NCI-H2171 treated with DMSO at 0.1 percent for 48 hours (cell line): ENCODE measurements around the gene PUM2.
A peak's percentile ranks its signal among the peaks of the same experiment; 100 is the strongest.
"Not testable (repeated sequence)": the region's sequence is repeated elsewhere in the genome, so short reads cannot be mapped to it uniquely, and the experiment has no call there.

Experiments used
- DNase-seq: peaks from one replicate; lab custom pipeline; 2025; lab: John Stamatoyannopoulos, UW

The PUM2 gene

DNA sequence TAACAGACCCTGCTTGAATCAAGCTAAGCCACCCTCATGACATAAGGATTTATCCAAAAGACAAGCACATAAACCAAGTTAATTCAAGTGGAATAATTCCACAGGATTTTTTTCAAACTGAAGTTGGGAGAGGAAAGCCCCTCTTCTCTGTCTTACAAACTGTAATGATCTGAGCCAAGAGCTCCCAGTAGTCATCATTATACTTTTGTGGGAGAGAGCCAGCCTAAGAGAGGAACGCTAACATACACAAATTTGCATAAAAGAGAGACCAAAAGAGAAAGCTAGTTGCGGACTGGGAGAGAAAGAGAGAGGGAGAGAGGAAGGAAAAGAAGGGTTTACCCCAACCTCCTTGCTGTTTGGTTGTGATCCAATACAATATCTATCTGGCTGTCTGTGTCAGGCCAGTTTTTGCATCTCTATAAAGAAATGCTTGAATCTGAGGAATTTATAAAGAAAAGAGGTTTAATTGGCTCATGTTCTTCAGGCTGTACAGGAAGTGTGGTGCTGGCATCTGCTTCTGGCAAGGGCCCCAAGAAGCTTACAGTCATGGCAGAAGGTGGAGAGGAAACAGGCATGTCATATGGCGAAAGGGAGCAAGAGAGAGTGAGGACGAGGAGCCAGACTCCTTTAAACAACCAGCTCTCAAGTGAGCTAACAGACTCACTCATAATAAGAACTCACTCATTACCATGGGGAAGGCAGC is 20.8 kb upstream of the PUM2 start:
- no peak for DNase-seq

DNA sequence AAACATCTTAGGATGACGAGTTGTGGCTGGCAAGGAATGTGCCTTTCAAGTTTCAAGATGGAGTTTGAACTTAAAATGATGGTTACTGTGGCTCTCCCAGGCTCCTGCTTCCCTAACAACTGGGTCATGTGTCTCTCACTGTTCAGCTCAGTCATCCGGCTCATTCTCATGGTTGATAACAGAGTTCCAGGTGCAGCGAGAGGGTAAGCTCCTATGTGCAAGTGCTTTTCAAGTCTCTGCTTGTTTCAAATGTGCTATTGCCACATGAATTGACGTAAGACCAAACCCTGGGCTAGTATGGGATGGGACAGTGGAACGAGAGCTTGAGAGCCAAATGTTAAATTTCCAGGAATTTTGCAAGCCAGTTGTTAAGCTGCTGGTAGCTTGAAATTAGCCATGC is 19.5 kb upstream of the PUM2 start:
- peak; percentile 88 for DNase-seq

DNA sequence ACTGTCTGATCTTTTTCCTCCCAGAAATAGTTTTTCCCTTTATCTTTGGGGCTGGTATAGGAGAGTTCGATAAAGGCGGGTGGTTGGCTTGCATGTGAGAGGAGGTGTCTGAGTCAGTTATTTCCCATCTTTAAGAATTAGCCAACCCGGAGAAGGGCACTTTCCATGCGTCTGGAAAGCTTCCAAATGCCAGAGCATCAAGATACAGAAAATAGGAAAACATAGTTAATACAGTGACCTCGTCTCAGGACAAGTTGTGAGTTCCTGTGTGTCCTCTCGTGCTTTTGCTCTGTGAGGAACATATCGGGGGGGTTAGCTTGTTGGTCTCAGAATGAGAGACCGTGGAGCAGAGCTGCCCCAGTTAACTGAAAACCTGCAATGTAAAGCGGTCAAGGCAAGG is 18.7 kb upstream of the PUM2 start:
- DNase-seq = no peak

DNA sequence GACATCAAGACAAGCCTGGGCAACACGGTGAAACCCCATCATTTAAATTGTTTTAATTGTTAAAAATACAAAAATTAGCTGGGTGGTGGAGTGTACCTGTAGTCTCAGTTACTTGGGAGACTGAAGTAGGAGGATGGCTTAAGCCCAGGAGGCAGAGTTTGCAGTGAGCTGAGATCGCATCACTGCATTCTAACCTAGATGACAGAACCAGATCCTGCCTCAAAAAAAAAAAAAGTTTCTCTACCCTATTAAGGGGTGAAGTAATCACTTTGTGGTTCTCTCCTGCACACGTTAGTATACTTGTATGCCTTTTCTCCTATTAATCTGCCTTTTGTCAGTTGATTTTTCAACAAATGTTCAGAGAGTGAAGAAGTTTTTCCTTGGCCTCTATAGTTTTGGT is 18.1 kb upstream of the PUM2 start:
- DNase-seq = no peak

DNA sequence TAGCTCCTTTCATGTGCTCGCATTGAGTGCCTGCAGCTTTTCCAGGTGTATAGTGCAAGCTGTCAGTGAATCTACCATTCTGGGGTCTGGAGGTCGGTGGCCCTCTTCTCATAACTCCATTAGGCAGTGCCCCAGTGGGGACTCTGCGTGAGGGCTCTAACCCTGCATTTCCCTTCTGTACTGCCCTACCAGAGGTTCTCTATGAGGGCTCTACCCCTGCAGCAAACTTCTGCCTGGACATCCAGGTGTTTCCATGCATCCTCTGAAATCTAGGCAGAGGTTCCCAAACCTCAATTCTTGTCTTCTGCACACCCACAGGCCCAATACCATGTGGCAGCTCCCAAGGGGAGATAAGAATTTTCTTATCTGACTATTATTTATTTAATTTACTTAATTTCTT is 17.3 kb upstream of the PUM2 start:
- DNase-seq = not testable (repeated sequence)

DNA sequence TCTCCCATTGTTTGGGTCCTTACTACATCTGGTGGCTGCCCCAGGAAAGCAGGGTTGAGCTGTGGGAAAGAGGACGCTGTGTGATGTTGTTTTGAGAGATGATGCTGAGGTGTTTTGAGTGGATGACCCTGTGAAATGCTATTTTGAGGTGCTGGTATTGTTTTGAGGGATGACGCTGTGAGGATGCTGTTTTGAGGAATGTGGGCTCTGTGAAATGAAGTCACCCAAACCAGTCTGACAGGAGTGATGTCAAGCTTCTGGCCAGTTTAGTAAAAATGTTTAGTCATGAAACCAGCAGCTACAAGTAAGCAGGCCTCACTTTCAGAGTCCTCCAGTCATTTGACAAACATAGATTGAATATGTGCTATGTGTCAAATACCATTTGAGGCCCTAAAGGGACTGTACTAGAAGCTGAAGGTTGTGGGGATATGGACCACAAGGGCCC is 16.1 kb upstream of the PUM2 start:
- DNase-seq = no peak

DNA sequence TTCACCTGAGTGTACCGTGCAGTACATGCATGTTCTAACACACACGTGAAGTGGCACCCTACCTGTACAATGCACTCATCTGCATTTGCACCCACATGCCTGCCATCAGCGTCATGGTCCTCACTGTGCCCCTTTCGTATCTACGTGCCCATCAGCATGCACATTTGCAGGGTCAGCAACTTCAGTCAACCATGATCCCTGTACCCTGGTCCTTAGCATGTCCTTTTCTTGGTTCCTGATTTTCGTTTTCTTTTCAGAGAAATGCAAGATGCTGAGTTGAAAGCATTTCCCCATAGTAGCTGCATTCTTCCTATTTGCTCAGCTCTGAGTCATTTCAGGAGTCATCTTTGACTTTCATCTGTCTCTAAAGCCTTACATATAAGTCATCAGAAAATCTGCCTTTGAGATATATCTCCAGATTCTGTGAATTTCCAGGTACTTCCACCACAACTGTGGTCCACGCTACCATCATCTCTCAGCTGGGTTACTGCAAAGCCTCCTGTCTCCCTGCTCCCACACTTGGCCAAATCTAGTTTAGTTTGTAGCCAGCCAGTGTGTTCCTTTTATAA is 14.7 kb upstream of the PUM2 start:
- DNase-seq = no peak

DNA sequence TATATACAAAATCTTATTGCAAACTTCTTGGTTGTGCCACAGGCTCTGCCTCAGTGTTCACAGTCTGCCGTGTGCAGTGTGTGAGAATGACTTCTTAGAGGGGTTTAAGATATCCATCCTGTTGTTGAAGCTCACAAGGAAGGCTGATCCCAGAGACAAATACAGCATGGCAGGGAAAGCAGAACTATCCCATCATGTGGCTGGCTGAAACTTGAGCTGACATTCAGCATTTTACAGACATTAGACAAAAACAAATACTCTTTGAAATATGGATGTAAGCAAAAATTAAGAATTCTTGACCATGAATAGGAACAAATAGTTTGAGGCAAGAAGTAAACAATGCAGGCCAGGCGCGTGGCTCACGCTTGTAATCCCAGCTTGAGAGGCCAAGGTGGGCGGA is 12.9 kb upstream of the PUM2 start:
- DNase-seq = no peak

DNA sequence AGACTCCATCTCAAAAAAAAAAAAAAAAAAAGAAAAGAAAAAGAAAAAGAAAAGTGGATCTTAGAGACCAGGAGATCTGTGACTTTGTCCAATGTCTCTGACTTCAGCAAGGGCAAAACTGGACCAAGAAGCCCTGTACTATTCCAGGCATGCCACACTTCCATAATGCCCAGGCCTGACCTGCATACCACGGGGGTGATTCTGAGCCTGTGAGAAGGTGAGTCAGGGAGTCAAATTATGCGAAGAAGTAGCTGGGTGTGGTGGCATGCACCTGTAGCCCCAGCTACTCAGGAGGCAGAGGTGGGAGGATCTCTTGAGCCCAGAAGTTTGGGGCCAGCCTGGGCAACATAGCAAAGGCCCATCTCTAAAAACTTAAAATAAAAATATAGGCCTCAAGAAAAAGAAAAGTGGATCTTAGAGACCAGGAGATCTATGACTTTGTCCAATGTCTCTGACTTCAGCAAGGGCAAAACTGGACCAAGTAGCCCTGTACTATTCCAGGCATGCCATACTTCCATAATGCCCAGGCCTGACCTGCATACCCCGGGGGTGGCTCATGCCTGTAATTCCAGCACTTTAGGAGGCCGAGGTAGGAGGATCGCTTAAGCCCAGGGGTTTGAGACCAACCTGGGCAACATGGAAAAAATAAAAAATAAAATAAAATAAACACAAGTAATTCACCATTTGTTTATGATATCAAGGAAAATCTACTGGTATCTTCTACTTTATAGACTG is 12.2 kb upstream of the PUM2 start:
- no peak for DNase-seq

DNA sequence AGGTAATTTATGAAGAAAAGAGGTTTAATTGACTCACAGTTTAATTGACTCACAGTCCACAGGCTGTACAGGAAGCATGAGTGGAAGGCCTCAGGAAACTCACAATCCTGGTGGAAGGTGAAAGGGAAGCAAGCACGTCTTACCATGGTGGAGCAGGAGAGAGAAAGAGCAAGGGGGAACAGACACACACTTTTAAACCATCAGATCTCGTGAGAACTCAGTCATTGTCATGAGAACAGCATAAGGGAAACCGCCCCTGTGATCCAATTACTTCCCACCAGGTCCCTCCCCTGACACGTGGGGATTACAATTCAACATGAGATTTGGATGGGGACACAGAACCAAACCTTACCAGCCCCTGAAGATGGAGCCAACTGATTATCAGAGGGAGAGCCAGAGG is 11.2 kb upstream of the PUM2 start:
- DNase-seq = no peak

DNA sequence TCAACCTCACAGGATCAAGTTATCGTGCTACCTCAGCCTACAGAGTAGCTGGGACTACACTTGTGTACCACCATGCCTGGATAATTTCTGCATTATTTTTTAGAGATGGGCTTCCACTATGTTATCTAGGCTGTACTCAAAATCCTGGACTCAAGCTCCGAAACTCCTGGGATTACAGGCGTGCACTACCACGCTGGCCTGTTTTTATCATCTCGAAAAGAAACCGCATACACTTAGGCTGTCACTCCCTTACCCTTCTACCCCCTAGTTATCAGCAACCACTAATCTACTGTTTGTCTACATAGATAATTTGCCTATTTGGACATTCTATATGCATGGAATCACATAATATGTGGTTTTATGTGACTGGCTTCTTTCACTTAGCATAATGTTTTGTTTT is 8.5 kb upstream of the PUM2 start:
- no peak for DNase-seq

DNA sequence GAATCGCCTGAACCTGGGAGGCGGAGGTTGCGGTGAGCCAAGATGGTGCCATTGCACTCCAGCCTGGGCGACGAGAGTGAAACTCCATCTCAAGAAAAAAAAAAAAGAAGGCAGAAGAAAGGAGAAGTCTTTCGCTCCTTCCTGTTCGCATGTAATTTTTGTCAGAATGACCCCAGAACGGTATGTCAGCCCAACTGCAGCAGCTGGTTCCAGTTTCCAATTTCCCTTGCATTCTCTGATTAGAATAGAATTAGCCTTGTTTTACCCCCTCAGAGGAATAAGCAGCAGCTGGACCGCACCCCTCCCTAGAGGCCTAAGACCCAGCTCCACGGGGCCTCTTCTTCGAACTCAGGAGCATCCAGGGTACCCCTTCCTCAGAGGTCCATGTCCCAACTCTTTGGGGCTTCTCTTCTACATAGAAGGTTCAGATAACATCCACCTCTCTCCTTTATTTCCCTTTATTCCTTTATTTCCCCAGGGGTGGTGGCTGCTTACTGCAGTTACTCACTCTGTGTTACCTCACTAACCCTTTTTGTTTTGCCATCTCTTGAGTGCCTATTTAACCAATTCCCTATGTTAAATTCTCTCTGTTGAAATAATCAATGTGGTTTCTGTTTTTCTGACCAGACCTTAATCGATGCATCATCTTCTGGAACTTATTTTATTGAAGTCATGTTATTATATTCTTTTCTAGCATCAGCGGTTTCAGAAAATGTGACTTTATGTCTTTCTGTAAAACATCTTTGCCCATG is 7.2 kb upstream of the PUM2 start:
- peak; percentile 30 for DNase-seq

DNA sequence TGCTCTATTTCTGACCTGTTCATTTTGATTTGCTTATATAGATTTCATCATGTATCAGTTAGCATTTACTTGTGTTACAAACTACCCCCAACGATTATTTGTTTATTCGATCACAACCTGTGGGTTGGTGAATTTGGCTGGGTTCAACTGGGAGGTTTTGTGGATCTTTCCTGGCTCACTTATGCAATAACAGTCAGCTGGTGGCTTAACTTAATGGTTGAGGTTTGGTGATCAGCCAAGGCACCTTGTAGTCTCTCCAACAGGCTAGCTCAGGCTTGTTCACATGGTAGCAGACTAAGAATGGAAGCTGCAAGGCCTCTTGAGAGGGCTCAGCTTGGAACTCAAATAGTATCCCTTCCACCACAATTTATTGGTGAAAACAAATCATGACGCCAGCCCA is 5.4 kb upstream of the PUM2 start:
- DNase-seq = peak; percentile 98

DNA sequence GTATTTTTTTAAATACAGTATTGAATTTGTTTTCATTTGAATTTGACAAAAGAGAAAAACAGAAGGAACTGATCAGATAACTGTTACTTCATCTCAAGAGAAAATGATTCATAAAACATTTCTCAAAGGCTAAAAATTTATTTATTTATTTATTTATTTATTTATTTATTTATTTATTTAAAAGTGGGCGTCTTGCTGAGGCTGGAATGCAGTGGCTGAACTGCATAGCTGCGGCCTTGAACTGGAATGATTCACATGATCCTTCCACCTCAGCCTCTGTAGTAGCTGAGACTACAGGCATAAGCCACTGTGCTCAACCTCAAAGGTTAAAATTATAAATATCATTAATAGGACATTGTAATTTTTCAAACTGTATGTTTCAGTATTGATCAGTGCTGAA is 4.5 kb upstream of the PUM2 start:
- no peak for DNase-seq

DNA sequence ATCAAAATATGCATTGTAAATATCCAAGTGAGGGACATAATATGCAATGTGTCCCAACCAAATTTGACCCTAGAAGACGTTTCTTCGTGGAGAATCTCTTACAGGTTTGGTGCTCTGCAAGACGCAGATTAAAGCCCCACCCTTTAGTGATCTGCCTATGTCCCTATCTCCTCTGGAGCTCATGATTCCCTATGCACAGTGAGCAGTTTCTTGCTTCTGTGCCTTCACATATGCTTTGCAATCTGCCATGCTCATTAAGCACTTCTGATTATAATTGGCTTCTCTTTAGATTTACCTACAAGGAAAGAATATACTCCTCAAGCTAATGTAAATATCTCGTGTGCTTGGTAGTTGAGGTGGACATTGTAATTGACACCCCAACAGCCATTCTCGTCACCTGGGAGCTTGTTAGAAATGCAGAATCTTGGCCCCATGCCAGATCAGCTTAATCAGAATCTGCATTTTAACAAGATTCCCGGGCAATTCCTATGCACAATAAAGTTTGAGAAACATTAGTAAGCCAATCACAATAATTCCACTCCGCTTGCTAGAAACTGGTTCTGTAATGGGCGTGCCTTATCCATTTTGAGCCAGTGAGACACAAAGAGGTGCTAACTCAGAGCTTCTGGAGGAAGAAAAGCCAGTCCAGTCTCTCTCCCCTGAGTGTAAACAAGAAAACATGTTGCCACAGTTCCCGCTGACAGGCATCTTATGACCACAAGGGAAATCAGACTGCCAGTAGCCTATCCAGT is 2.8 kb upstream of the PUM2 start:
- DNase-seq = peak; percentile 93

DNA sequence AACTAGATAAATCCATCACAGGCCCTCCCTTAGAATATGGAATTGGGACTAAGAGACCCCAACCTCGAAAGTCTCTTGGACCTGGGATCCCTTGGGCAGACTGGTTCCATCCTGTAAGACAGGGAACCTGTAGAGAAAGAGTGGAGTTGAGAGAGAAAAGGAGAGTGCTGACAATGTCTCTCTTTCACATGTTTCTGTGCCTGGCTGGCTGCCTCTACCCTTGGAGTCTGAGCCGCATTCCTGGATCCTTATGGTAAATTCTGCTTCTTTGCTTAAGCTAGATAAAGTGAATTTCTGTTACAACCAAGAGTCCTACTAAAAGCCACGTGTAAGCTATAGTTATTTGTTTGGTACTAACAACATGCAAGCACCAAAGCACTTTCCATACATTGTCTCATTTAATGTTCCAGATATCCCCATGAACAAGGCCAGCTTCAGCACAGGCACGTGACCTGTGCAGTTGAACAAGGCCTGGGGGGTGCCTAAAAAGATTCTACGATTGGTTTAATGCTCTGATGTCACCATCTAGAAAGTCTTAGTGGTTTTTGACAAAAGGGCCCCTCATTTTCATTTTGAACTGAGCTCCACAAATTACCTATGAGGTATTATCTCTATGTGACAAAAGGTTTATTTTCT is 2.1 kb upstream of the PUM2 start:
- no peak for DNase-seq

DNA sequence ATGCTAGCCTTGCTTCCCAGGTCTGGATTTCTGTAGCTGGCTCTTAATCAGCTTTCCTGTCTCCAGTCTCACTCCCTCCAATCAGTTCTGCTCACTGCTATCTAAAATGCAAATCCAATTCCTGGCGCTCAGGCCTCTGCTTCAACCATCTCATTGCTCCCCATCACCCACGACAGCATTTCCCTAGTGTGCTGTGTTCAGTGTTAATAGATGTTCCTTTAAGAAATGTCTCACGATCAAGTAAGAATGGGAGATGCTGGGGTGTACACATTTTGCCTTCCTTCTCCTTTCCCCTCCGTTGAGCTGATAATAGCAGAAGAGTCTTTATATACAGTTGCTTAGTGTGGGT is 1.6 kb upstream of the PUM2 start:
- DNase-seq = peak; percentile 46

DNA sequence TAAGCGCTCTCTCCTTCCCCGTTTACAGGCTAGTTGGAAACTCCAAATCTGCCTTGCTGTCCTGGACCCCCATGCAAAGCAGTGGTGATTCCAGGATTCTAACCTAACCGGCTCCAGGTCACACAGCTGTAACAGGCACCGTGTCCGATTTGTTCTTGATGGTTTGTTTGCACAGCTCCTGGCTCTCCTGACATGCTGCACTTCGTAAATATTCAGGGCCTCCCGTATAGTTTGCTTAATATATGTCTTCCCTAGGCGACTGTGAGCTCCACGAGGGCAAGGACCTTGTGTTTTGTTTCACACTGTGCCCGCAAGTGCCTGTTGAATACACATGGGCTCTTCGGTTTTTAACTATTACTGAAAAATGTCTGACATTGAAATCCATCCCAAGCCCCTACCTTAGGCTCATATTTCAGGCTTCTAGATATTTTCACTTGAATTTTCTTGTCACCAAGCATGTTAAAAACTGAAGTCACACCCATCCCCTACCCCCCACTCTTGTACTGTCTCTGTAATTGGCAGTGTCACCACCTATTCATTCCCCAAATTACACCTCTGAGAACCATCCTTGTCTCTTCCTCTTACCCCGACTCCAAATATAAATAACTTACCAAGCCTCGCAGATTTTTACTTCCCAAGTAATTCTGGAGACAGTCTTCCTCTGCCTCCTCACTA is 1.0 kb upstream of the PUM2 start:
- DNase-seq = peak; percentile 46

DNA sequence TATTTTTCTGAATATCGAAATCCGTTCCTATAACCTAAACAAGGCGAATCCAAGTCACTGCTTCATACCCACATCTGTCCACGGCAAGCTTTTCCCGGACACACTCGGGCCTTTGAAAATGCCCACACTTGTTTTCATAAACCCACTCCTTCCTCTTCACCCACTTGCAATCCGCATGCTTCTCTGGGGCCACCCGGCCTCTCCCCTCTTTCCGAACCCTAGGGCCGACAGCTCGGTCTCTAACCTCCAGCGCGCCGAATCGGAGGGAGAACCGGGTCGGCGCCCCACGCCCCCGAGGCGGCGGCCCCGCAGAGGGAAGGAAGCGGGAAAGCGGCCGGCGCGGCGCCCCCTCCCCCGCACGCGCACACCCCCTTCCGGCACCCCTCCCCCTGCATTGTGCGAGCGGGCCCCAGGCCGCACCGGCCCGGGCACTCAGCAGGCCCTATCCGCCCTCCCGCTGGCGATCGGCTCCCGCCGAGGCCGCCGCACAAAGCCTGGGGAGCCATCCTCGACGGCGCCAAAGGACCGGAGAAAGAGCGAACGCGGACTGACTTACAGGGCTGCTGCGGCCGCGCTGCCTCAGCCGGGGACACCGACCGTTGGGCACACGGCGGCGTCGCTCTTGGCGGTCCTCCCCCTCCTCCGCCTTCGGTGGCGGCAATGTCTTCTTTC is 467 bp downstream of the PUM2 start:
- peak; percentile 88 for DNase-seq

DNA sequence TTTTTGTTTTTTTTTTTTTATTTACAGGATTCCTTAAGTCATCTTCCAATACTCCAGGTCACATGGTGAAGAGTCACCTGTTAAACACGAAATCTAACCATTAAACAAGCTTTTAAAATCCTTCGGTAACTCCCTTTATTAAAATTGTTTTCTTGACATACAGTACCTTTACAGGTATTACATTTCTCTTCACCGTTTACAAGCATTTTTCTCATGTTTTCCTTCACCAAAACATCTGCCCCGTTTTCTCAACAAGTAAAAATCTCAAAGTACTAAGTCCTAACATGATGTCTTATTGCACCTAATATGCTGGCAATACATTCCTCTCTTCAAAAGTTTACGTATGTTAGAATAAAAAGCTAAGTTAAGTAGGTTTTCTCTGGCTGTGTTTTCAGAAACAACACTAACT is 1.1 kb downstream of the PUM2 start:
- DNase-seq = peak; percentile 65
